Spleen (tissue), 11 donors: Measurements from ENCODE around the gene SHC3. TPM values are rescaled to one million over a fixed set of nuclear protein-coding genes. Genes with fewer than 3 reads are reported as not detected.

Experiments used
- DNase-seq: peaks from one replicate; pipeline ENCODE4 v3.0.0-alpha.2; 2020
- H3K27ac ChIP-seq, 8 donors: fragments of 200-600 bp; sonication (generic) in 7 of 8; 1 replicate in 4 of 8; 2 replicates in 4 of 8; pipeline versions ENCODE4 v1.5.0 to v1.8.0; 2016 to 2021; ENCODE audit warnings: inconsistent platforms in 4 of 8, mild to moderate bottlenecking in 4 of 8, moderate library complexity in 1 of 8
- H3K27me3 ChIP-seq, 7 donors: fragments of 200-600 bp; sonication (generic) in 6 of 7; replicated peaks in 1 of 7; 1 replicate in 4 of 7; 2 replicates in 3 of 7; pipeline versions ENCODE4 v1.5.0 to v1.8.0; 2016 to 2021; ENCODE audit warnings: inconsistent platforms in 3 of 7, mild to moderate bottlenecking in 1 of 7
- H3K36me3 ChIP-seq, 6 donors: fragments of 200-600 bp; sonication (generic) in 5 of 6; 1 replicate in 4 of 6; 2 replicates in 2 of 6; pipeline versions ENCODE4 v1.5.0 to v1.8.0; 2016 to 2021; ENCODE audit warnings: inconsistent platforms in 2 of 6
- H3K4me1 ChIP-seq, 6 donors: fragments of 200-600 bp; sonication (generic) in 5 of 6; 1 replicate in 3 of 6; 2 replicates in 3 of 6; pipeline versions ENCODE4 v1.5.0 to v1.8.0; 2016 to 2021; ENCODE audit warnings: inconsistent platforms in 3 of 6
- H3K4me3 ChIP-seq, 8 donors: fragments of 200-600 bp; sonication (generic) in 7 of 8; 1 replicate in 4 of 8; 2 replicates in 4 of 8; pipeline versions ENCODE4 v1.5.0 to v1.8.0; 2016 to 2021; ENCODE audit warnings: inconsistent platforms in 4 of 8, mild to moderate bottlenecking in 4 of 8, moderate library complexity in 2 of 8
- H3K9me3 ChIP-seq, 8 donors: fragments of 200-600 bp; sonication (generic) in 7 of 8; 1 replicate in 4 of 8; 2 replicates in 4 of 8; pipeline versions ENCODE4 v1.5.0 to v1.8.0; 2016 to 2021; ENCODE audit warnings: inconsistent platforms in 4 of 8
- POLR2A ChIP-seq, 3 donors: fragments of 450-650 bp; IDR thresholded peaks; one replicate each; pipeline ENCODE4 v1.5.1; 2017; ENCODE audit warnings: antibody characterized with exemption in 3 of 3, mild to moderate bottlenecking in 1 of 3
- POLR2AphosphoS5 ChIP-seq, 3 donors: sonication (generic); formaldehyde crosslinking; IDR thresholded peaks; one replicate each; pipeline ENCODE4 v1.5.1; 2017; ENCODE audit warnings: antibody characterized with exemption in 3 of 3
- WGBS, 5 donors: extraction: QIAGEN DNeasy Blood & Tissue Kit in 3 of 5; methylation state at CpG; one replicate each; pipeline versions ENCODE4 v1.1.5 to v1.1.7; 2013 to 2018; 5-methylcytosine and 5-hydroxymethylcytosine counted together
- intact Hi-C: fragments of 100-400 bp; cut with DNase I; formaldehyde crosslinking; loops from one replicate; pipeline ENCODE4 v1.15.0; 2023; ENCODE audit warnings: low total_unique reads
- polyA plus RNA-seq, 3 donors: library from polyadenylated mRNA; stranded (reverse); fragments of 200-250 nt; gene quantifications; one replicate each; pipeline ENCODE4 v1.2.1, GENCODE V29; 2013
- total RNA-seq, 7 donors: library from RNA; depleted of rRNA in 3 of 7; stranded (reverse); fragments of >200 nt in 3 of 7; fragmentation: NEBNext Ultra II Directional in 4 of 7; extraction: Animal tissue kit (Norgen Biotek cat#: 25700) in 4 of 7; gene quantifications; one replicate each; pipeline versions ENCODE4 v1.1.0 to v1.2.1, GENCODE V29; 2016 to 2021
- TF ChIP-seq, protein P1 (sequence below), 11 experiments: fragments of 200-600 bp in 7 of 11; fragments of 450-650 bp in 4 of 11; sonication (generic) in 4 of 11; IDR thresholded peaks in 8 of 11; conservative IDR thresholded peaks in 3 of 11; 1 replicate in 7 of 11; 2 replicates in 4 of 11; pipeline versions ENCODE4 v1.4.0 to v1.8.0; 2016 to 2021; ENCODE audit warnings: antibody characterized with exemption in 11 of 11, inconsistent platforms in 4 of 11, mild to moderate bottlenecking in 1 of 11
- donor health status: healthy with polysubstance abuse.
- donor health status: DM: no; HTN: no; CAD: no; lungs with moderate emphysema.
- donor health status: DM: no; HTN: no; CAD: no.
- donor health status: Bipolar disorder and iron deficiency.
- donor health status: healthy.
- donor health status: DM: no; HTN: no; CAD: no.
- donor health status: DM: yes; HTN: yes; CAD: no.

SHC3 gene
- total and polyA plus RNA-seq, 10 donors, result 0.03 to 0.70 (median 0.07) TPM; not detected in 1

DNA sequence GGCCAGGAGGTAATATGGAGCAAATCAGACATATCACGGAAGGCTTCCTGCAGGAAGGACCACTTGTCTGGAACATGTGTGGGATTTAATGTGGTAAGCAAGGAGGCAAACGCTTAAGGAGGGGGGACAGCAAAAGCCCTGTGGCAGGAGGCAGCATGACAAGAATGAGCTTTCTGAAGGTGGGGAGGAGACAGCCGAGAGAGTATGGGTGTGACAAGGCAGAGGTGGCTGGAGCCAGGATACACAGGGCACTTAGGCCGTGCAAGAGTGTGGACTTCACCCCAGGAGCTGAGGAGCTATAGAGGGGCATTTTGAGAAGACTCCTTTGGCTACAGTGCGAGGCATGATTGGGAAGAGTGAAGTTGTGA, 201.7 kb downstream of the SHC3 start:
- no peak overlapping the region for H3K27ac ChIP-seq
- WGBS, 5 donors, result 84 to 95% (median 85%) methylated on average over 5 of the region's 5 CpGs

DNA sequence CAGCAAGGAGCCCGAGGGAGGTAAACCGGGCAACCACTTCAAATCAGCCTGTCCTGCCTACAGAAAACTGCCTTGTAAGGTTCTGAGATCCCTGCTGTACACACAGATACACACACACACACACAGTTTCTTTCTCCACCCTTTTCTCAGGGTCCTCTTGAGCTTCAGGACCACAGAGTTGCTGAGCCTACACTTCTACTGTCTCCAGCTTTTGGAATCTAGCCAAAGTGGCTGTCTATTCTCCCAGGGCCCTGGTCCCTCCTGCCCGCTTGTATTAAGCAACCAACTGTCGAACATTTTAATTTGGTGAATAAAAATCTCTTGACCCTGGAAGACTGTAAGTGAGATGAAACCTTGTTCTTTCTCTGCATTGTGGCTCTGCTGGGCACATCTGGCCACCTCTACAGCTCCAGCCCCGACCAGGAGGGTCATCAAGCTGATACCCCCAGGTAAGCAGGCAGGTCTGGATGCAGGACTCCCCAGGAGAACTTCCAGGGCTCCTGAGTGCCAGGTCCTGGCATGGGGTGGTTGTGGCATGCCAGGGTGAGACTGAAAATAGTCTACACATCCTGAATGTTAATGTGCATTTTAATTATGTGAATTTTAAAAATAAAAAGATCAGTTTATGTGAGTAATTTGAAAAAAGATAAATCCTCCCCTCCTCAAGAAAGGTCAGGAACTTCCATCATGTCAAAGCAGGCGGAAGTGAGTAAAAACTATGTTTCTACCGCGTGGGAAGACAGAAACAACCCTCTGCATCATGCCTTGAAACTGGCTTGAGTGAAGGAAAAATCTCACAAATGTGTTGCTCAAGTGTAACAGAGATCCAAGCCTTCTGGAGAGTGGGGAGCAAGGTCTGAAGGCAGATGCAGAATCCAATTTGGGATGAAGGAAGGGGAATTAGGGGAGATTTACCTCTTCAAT, 202.4 kb downstream of the SHC3 start:
- WGBS, 5 donors, result 62 to 74% (median 72%) methylated on average over 8 of the region's 8 CpGs
- Histone ChIP-seq H3K36me3 (no peaks in the 10 kb centered on the region), H3K9me3 (peaks cover 0 to 2% (median 0%) of the 10 kb centered on the region in 8 donors), H3K4me3 (no peak overlapping the region), H3K27me3 (peaks cover 0 to 5% (median 0%) of the 10 kb centered on the region in 7 donors), H3K27ac (no peak overlapping the region), H3K4me1 (no peaks in the 10 kb centered on the region)
- DNase-seq, result no peak
- intact Hi-C loops, result no loop called here
- TF ChIP-seq, protein P1, sequence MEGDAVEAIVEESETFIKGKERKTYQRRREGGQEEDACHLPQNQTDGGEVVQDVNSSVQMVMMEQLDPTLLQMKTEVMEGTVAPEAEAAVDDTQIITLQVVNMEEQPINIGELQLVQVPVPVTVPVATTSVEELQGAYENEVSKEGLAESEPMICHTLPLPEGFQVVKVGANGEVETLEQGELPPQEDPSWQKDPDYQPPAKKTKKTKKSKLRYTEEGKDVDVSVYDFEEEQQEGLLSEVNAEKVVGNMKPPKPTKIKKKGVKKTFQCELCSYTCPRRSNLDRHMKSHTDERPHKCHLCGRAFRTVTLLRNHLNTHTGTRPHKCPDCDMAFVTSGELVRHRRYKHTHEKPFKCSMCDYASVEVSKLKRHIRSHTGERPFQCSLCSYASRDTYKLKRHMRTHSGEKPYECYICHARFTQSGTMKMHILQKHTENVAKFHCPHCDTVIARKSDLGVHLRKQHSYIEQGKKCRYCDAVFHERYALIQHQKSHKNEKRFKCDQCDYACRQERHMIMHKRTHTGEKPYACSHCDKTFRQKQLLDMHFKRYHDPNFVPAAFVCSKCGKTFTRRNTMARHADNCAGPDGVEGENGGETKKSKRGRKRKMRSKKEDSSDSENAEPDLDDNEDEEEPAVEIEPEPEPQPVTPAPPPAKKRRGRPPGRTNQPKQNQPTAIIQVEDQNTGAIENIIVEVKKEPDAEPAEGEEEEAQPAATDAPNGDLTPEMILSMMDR (IDR thresholded peaks at IDR 0.05 in 8 of 11, conservative IDR thresholded peaks at IDR 0.05 in 3 of 11), result no peak
- TF ChIP-seq POLR2AphosphoS5 (IDR thresholded peaks at IDR 0.05) (no peak), POLR2A (IDR thresholded peaks at IDR 0.05) (no peak)

More for the DNA sequence above, 201.7 kb downstream of the SHC3 start:
- DNase-seq, result no peak
- Histone ChIP-seq H3K4me3 (no peak overlapping the region), H3K9me3 (peaks cover 0 to 9% (median 0%) of the 10 kb centered on the region in 8 donors), H3K36me3 (no peaks in the 10 kb centered on the region), H3K4me1 (no peaks in the 10 kb centered on the region), H3K27me3 (peaks cover 0 to 5% (median 0%) of the 10 kb centered on the region in 7 donors)
- TF ChIP-seq POLR2A (IDR thresholded peaks at IDR 0.05) (no peak), POLR2AphosphoS5 (IDR thresholded peaks at IDR 0.05) (no peak)
- intact Hi-C loops, result no loop called here

DNA sequence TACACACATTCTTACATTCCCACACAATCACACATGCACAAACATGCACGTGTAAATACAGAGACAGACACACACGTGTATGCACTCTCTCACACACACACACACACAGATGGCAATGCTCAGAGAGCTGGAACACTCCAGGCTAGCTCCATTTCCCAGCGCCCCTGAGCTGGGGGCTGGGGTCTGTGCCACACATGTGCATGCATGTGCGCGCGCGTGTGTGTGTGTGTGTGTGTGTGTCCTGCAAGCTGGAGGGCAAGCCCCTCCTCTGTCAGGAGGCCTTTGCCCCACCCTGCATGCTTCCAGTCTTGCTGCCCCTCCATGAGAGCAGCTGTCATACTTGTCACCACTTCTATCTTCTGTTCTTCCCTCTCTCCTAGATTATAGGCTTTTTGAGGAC, 204.0 kb downstream of the SHC3 start:
- TF ChIP-seq, protein P1 (IDR thresholded peaks at IDR 0.05 in 8 of 11, conservative IDR thresholded peaks at IDR 0.05 in 3 of 11), result no peak
- TF ChIP-seq POLR2AphosphoS5 (IDR thresholded peaks at IDR 0.05), result no peak
- no peak for TF ChIP-seq POLR2A (IDR thresholded peaks at IDR 0.05)
- no peaks in the 10 kb centered on the region for H3K4me1 ChIP-seq

DNA sequence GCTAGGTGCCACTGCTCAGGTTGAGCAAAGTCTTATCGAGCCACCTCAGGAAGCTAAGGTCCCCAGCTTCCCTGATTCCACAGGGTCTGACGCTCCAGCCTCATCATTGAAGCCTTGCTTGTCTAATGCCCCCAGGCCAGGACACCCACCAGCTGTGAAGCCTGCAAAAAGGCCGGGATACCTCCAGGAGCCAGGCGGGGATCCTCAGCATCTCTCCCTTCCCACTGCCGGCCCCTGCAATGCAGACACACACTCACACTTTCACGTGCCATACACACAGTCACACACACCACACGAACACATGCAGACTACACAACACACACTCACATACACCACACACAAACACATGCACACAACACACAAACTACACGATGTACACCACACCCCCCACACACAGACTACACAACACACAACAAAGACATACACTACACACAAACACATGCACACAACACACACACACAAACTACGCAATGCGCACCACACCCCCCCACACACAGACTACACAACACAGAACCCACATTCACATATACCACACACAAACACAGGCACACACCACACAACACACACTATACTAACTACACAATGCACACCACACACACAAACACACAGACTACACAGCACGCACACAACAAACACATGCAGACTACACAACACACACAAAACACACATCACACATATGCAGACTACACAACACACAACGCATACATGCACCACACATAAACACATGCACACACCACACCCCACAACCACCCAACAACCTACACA, 205.2 kb downstream of the SHC3 start:
- Histone ChIP-seq H3K27me3 (peaks cover 0 to 10% (median 0%) of the 10 kb centered on the region in 7 donors), H3K27ac (no peak overlapping the region), H3K4me1 (no peaks in the 10 kb centered on the region), H3K4me3 (no peak overlapping the region), H3K36me3 (no peaks in the 10 kb centered on the region), H3K9me3 (no peaks in the 10 kb centered on the region)
- 90 to 96% (median 91%) methylated on average over 11 to 12 of the region's 12 CpGs for WGBS, 5 donors
- TF ChIP-seq POLR2A (IDR thresholded peaks at IDR 0.05) (no peak), POLR2AphosphoS5 (IDR thresholded peaks at IDR 0.05) (no peak)
- TF ChIP-seq, protein P1 (IDR thresholded peaks at IDR 0.05 in 8 of 11, conservative IDR thresholded peaks at IDR 0.05 in 3 of 11), result no peak
- no peak for DNase-seq
- intact Hi-C loops, result no loop called here

More for the DNA sequence above, 204.0 kb downstream of the SHC3 start:
- H3K36me3 ChIP-seq, result no peaks in the 10 kb centered on the region
- no peak for DNase-seq
- intact Hi-C loops, result no loop called here
- 85 to 95% (median 89%) methylated on average over 7 of the region's 7 CpGs for WGBS, 5 donors
- peaks cover 0 to 5% (median 0%) of the 10 kb centered on the region in 7 donors for H3K27me3 ChIP-seq
- H3K27ac ChIP-seq, result no peak overlapping the region
- H3K9me3 ChIP-seq, result no peaks in the 10 kb centered on the region
- H3K4me3 ChIP-seq, result no peak overlapping the region
